ENCODE measurements around the gene AUTS2. TPM values are rescaled to one million over a fixed set of nuclear protein-coding genes. Genes with fewer than 3 reads are reported as not detected.
A peak's percentile ranks its signal among the peaks of the same experiment; 100 is the strongest.

AUTS2 gene
- total RNA-seq, 2 donors from 2014 or later: 2.9 to 7.9 TPM

- H3K9me3 Mint-ChIP-seq: no peaks in the 10 kb centered on the region
- no peaks in the 10 kb centered on the region for H3K36me3 Mint-ChIP-seq (ENCODE audit: insufficient read depth in 2 of 2)
- no peaks in the 10 kb centered on the region for H3K27me3 Mint-ChIP-seq (ENCODE audit: low read depth)
- peaks cover 22% of the 10 kb centered on the region for H3K4me1 Mint-ChIP-seq (ENCODE audit: low read depth)
- ATAC-seq (replicated peaks in 1 of 2) (no peak), DNase-seq (no peak)
- no peak overlapping the region for H3K4me3 Mint-ChIP-seq
- no peak overlapping the region for H3K27ac Mint-ChIP-seq
Observed at GRCh38 chr7:70217571-70217970, 619.3 kb downstream of the AUTS2 start.

DNA sequence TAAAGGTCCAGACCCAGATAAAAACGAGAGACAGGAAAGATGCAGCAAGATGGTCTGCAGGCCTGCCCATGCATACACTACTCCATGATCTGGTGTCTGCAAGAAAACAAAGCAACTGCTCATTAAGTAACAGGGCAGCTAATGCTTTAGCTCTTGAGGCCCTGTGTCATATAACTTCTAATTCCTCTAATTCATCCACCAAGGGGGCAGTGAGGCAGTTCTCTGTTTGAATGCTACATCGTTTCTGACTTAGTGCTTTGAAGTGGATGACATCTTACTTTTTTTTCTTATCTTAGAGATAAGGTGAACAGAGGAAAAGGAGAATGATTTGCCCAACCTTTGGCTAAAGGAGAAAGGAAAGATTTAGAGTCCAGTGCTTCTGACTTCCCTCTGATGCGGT is 619.7 kb downstream of the AUTS2 start:
- Mint-ChIP-seq H3K27me3 (ENCODE audit: low read depth) (no peaks in the 10 kb centered on the region), H3K9me3 (no peaks in the 10 kb centered on the region), H3K36me3 (ENCODE audit: insufficient read depth in 2 of 2) (no peaks in the 10 kb centered on the region), H3K4me1 (ENCODE audit: low read depth) (peaks cover 22% of the 10 kb centered on the region), H3K4me3 (no peak overlapping the region), H3K27ac (no peak overlapping the region)
- ATAC-seq (replicated peaks in 1 of 2) (no peak), DNase-seq (no peak)

GRCh38 chr7:70219061-70219460 is 620.8 kb downstream of the AUTS2 start:
- no peaks in the 10 kb centered on the region for H3K27me3 Mint-ChIP-seq (ENCODE audit: low read depth)
- H3K4me3 Mint-ChIP-seq: no peak overlapping the region
- DNase-seq (no peak), ATAC-seq (replicated peaks in 1 of 2) (no peak)
- no peak overlapping the region for H3K27ac Mint-ChIP-seq
- H3K36me3 Mint-ChIP-seq (ENCODE audit: insufficient read depth in 2 of 2): no peaks in the 10 kb centered on the region
- H3K4me1 Mint-ChIP-seq (ENCODE audit: low read depth): peaks cover 22% of the 10 kb centered on the region
- no peaks in the 10 kb centered on the region for H3K9me3 Mint-ChIP-seq

DNA sequence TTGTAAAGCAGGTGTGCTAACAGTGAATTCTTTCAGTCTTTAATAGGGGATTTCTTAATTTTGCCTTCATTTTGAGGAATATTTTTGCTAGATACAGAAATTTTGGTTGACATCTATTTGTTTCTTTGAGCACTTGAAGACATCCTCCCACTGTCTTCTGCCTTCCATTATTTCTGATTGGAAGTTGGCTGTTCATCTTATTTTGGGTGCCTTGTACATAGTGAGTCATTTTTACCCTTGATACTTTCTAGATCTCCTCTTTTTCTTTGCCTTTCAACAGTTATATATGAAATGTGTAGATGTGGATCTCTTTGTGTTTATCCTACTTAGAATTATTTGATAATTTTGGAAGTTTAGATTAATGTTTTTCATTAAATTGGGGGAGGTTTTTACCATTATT is 631.0 kb downstream of the AUTS2 start:
- DNase-seq (no peak), ATAC-seq (replicated peaks in 1 of 2) (no peak)
- H3K36me3 Mint-ChIP-seq (ENCODE audit: insufficient read depth in 2 of 2): peaks cover 10 to 13% of the 10 kb centered on the region in 2 donors
- no peak overlapping the region for H3K4me3 Mint-ChIP-seq
- H3K9me3 Mint-ChIP-seq: peaks cover 14 to 15% of the 10 kb centered on the region in 2 donors
- H3K27ac Mint-ChIP-seq: no peak overlapping the region
- H3K27me3 Mint-ChIP-seq (ENCODE audit: low read depth): no peaks in the 10 kb centered on the region
- H3K4me1 Mint-ChIP-seq (ENCODE audit: low read depth): no peaks in the 10 kb centered on the region

- no peak overlapping the region for H3K4me3 Mint-ChIP-seq
- peaks cover 10 to 13% of the 10 kb centered on the region in 2 donors for H3K36me3 Mint-ChIP-seq (ENCODE audit: insufficient read depth in 2 of 2)
Observed at GRCh38 chr7:70230761-70231160, 632.5 kb downstream of the AUTS2 start.

GRCh38 chr7:70233776-70234175 is 635.5 kb downstream of the AUTS2 start:
- H3K4me1 Mint-ChIP-seq (ENCODE audit: low read depth): no peaks in the 10 kb centered on the region
- peaks cover 10 to 13% of the 10 kb centered on the region in 2 donors for H3K36me3 Mint-ChIP-seq (ENCODE audit: insufficient read depth in 2 of 2)
- H3K27me3 Mint-ChIP-seq (ENCODE audit: low read depth): no peaks in the 10 kb centered on the region
- peaks cover 11 to 15% of the 10 kb centered on the region in 2 donors for H3K9me3 Mint-ChIP-seq
- H3K27ac Mint-ChIP-seq: no peak overlapping the region
- H3K4me3 Mint-ChIP-seq: no peak overlapping the region
- ATAC-seq (replicated peaks in 1 of 2) (no peak), DNase-seq (no peak)

More at GRCh38 chr7:70230761-70231160, 632.5 kb downstream of the AUTS2 start:
- no peaks in the 10 kb centered on the region for H3K4me1 Mint-ChIP-seq (ENCODE audit: low read depth)
- no peak overlapping the region for H3K27ac Mint-ChIP-seq
- H3K27me3 Mint-ChIP-seq (ENCODE audit: low read depth): no peaks in the 10 kb centered on the region
- no peak for ATAC-seq (replicated peaks in 1 of 2)
- DNase-seq: no peak
- peaks cover 15 to 17% of the 10 kb centered on the region in 2 donors for H3K9me3 Mint-ChIP-seq

GRCh38 chr7:70237256-70237655 is 639.0 kb downstream of the AUTS2 start:
- Mint-ChIP-seq H3K4me3 (no peak overlapping the region), H3K36me3 (ENCODE audit: insufficient read depth in 2 of 2) (peaks cover under 1 to 2% of the 10 kb centered on the region in 2 donors), H3K9me3 (peaks cover 3 to 4% of the 10 kb centered on the region in 2 donors), H3K4me1 (ENCODE audit: low read depth) (no peaks in the 10 kb centered on the region), H3K27me3 (ENCODE audit: low read depth) (no peaks in the 10 kb centered on the region), H3K27ac (no peak overlapping the region)
- DNase-seq (no peak), ATAC-seq (replicated peaks in 1 of 2) (no peak)

GRCh38 chr7:70237831-70238575 is 639.7 kb downstream of the AUTS2 start:
- ATAC-seq (replicated peaks in 1 of 2) (peak in 1 of 2 donors; percentile 39), DNase-seq (no peak)
- no peaks in the 10 kb centered on the region for H3K36me3 Mint-ChIP-seq (ENCODE audit: insufficient read depth in 2 of 2)
- no peak overlapping the region for H3K27ac Mint-ChIP-seq
- H3K4me3 Mint-ChIP-seq: no peak overlapping the region
- peaks cover 3% of the 10 kb centered on the region in 2 donors for H3K9me3 Mint-ChIP-seq
- H3K4me1 Mint-ChIP-seq (ENCODE audit: low read depth): no peaks in the 10 kb centered on the region
- H3K27me3 Mint-ChIP-seq (ENCODE audit: low read depth): no peaks in the 10 kb centered on the region

GRCh38 chr7:70239918-70240317 is 641.6 kb downstream of the AUTS2 start:
- no peak overlapping the region for H3K4me3 Mint-ChIP-seq
- ATAC-seq (replicated peaks in 1 of 2): no peak

GRCh38 chr7:70240873-70241272 is 642.6 kb downstream of the AUTS2 start:
- H3K36me3 Mint-ChIP-seq (ENCODE audit: insufficient read depth in 2 of 2): no peaks in the 10 kb centered on the region
- no peak for ATAC-seq (replicated peaks in 1 of 2)
- no peak overlapping the region for H3K27ac Mint-ChIP-seq
- no peaks in the 10 kb centered on the region for H3K9me3 Mint-ChIP-seq
- no peaks in the 10 kb centered on the region for H3K4me1 Mint-ChIP-seq (ENCODE audit: low read depth)
- no peak overlapping the region for H3K4me3 Mint-ChIP-seq
- DNase-seq: no peak
- H3K27me3 Mint-ChIP-seq (ENCODE audit: low read depth): no peaks in the 10 kb centered on the region

More at GRCh38 chr7:70239918-70240317, 641.6 kb downstream of the AUTS2 start:
- Mint-ChIP-seq H3K27me3 (ENCODE audit: low read depth) (no peaks in the 10 kb centered on the region), H3K27ac (no peak overlapping the region), H3K4me1 (ENCODE audit: low read depth) (no peaks in the 10 kb centered on the region), H3K9me3 (no peaks in the 10 kb centered on the region), H3K36me3 (ENCODE audit: insufficient read depth in 2 of 2) (no peaks in the 10 kb centered on the region)
- DNase-seq: no peak

GRCh38 chr7:70241536-70242175 is 643.4 kb downstream of the AUTS2 start:
- DNase-seq (no peak), ATAC-seq (replicated peaks in 1 of 2) (no peak)
- Mint-ChIP-seq H3K4me1 (ENCODE audit: low read depth) (no peaks in the 10 kb centered on the region), H3K27me3 (ENCODE audit: low read depth) (no peaks in the 10 kb centered on the region), H3K4me3 (no peak overlapping the region), H3K27ac (no peak overlapping the region), H3K36me3 (ENCODE audit: insufficient read depth in 2 of 2) (no peaks in the 10 kb centered on the region), H3K9me3 (no peaks in the 10 kb centered on the region)

DNA sequence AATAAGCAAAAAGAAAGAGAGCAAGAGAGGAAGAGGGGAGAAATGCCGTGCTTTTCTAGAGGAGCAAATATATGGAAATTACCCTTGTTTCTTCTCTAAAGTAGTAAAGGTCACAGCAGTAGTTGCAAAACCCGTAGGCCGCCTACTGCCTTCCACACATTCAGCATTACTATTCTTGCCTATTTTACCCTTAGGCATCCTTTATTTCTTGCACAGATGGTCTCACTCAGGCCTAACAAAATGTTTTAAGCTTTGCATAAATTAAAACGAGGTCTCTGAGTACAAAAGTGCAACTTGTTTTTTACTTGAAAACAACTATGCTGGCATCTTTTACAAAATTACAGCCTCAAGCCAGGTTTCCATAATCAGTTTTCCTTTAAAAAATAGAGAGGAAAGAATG is 644.6 kb downstream of the AUTS2 start:
- H3K36me3 Mint-ChIP-seq (ENCODE audit: insufficient read depth in 2 of 2): no peaks in the 10 kb centered on the region
- no peak for DNase-seq
- no peak overlapping the region for H3K27ac Mint-ChIP-seq

GRCh38 chr7:70243443-70243842 is 645.2 kb downstream of the AUTS2 start:
- no peaks in the 10 kb centered on the region for H3K9me3 Mint-ChIP-seq
- ATAC-seq (replicated peaks in 1 of 2): no peak

More for the DNA sequence above, 644.6 kb downstream of the AUTS2 start:
- Mint-ChIP-seq H3K4me1 (ENCODE audit: low read depth) (no peaks in the 10 kb centered on the region), H3K9me3 (no peaks in the 10 kb centered on the region), H3K4me3 (no peak overlapping the region), H3K27me3 (ENCODE audit: low read depth) (no peaks in the 10 kb centered on the region)
- no peak for ATAC-seq (replicated peaks in 1 of 2)

More at GRCh38 chr7:70243443-70243842, 645.2 kb downstream of the AUTS2 start:
- no peak for DNase-seq
- H3K4me1 Mint-ChIP-seq (ENCODE audit: low read depth): no peaks in the 10 kb centered on the region
- no peak overlapping the region for H3K27ac Mint-ChIP-seq
- no peaks in the 10 kb centered on the region for H3K36me3 Mint-ChIP-seq (ENCODE audit: insufficient read depth in 2 of 2)
- no peak overlapping the region for H3K4me3 Mint-ChIP-seq
- H3K27me3 Mint-ChIP-seq (ENCODE audit: low read depth): no peaks in the 10 kb centered on the region

Measured in activated T-cell treated with anti-CD3 and anti-CD28 coated beads, Interleukin-2, amount 50 U/mL, for 72 hours (primary cell).